Measurements from ENCODE around the gene PRICKLE3. TPM values are rescaled to one million over a fixed set of nuclear protein-coding genes. Genes with fewer than 3 reads are reported as not detected.

Gene PRICKLE3
- polyA plus RNA-seq, 2 of the 4 experiments (the other 2 are of a cell fraction) = 7.9 to 14.0 TPM

GRCh38 chrX:49199906-49200771, 14.0 kb upstream of the PRICKLE3 start, which contains the start of gene SYP (continued):
- TF ChIP-seq CTCF (IDR thresholded peaks at IDR 0.05) (no peak), CBX2 (IDR thresholded peaks at IDR 0.05; ENCODE audit: borderline replicate concordance, low read depth) (no peak), CEBPB (IDR thresholded peaks at IDR 0.05) (no peak), JUNB (IDR thresholded peaks at IDR 0.05) (no peak), HEYL (CRISPR knock-in tag; IDR thresholded peaks at IDR 0.05) (no peak), RNF2 (IDR thresholded peaks at IDR 0.05; ENCODE audit: borderline replicate concordance, low read depth) (no peak), POLR2AphosphoS2 (conservative IDR thresholded peaks at IDR 0.05; ENCODE audit: low read length) (no peak), CBX8 (IDR thresholded peaks at IDR 0.05) (no peak), HMGXB4 (CRISPR knock-in tag; IDR thresholded peaks at IDR 0.05; ENCODE audit: borderline replicate concordance) (no peak), GATA3 (IDR thresholded peaks at IDR 0.05; ENCODE audit: borderline replicate concordance) (no peak), NFE2L2 (conservative IDR thresholded peaks at IDR 0.05; ENCODE audit: low read length) (no peak), SREBF2 (IDR thresholded peaks at IDR 0.05) (no peak), MAZ (IDR thresholded peaks at IDR 0.05; ENCODE audit: borderline replicate concordance, low read depth, low read length) (no peak), CHD4 (IDR thresholded peaks at IDR 0.05; ENCODE audit: borderline replicate concordance) (no peak), RAD21 (conservative IDR thresholded peaks at IDR 0.05 in 1 of 2, IDR thresholded peaks at IDR 0.05 in 1 of 2) (no peak), EHMT2 (IDR thresholded peaks at IDR 0.05; ENCODE audit: low read depth) (no peak), FOXS1 (CRISPR knock-in tag; IDR thresholded peaks at IDR 0.05) (peak; percentile 63; the same call in 1 of the 2 replicates), ZFP36 (IDR thresholded peaks at IDR 0.05; ENCODE audit: borderline replicate concordance, partially characterized antibody) (no peak), RARB (CRISPR knock-in tag; IDR thresholded peaks at IDR 0.05) (no peak), SMC3 (IDR thresholded peaks at IDR 0.05) (no peak), HDAC2 (IDR thresholded peaks at IDR 0.05) (no peak), ZNF302 (CRISPR knock-in tag; IDR thresholded peaks at IDR 0.05) (no peak), RCOR1 (IDR thresholded peaks at IDR 0.05; ENCODE audit: low read depth, low read length) (no peak), NPAS2 (CRISPR knock-in tag; IDR thresholded peaks at IDR 0.05; ENCODE audit: borderline replicate concordance) (no peak), EHF (CRISPR knock-in tag; IDR thresholded peaks at IDR 0.05) (peak; percentile 59; the same call in 1 of the 2 replicates), MYC (IDR thresholded peaks at IDR 0.05; ENCODE audit: borderline replicate concordance, low read length) (no peak), PHF8 (IDR thresholded peaks at IDR 0.05; ENCODE audit: borderline replicate concordance, low read depth) (peak; percentile 56; the same call in 1 of the 2 replicates), HOXB13 (CRISPR knock-in tag; IDR thresholded peaks at IDR 0.05; ENCODE audit: low read depth) (peak; percentile 72; the same call in 1 of the 2 replicates), JUN (IDR thresholded peaks at IDR 0.05) (peak; percentile 33 to 77; a peak in 2 of 5 replicates), KDM1A (IDR thresholded peaks at IDR 0.05; ENCODE audit: low read depth) (no peak), ELK1 (IDR thresholded peaks at IDR 0.05; ENCODE audit: low read depth, low read length) (no peak), ZSCAN20 (CRISPR knock-in tag; IDR thresholded peaks at IDR 0.05) (no peak), CHD2 (IDR thresholded peaks at IDR 0.05; ENCODE audit: low read length, partially characterized antibody) (no peak), FOSL2 (IDR thresholded peaks at IDR 0.05) (no peak), FOSL2 (CRISPR knock-in tag; IDR thresholded peaks at IDR 0.05) (peak; percentile 49; the same call in 1 of the 2 replicates), ZC3H11A (IDR thresholded peaks at IDR 0.05) (no peak)
- TF ChIP-seq, protein P1, sequence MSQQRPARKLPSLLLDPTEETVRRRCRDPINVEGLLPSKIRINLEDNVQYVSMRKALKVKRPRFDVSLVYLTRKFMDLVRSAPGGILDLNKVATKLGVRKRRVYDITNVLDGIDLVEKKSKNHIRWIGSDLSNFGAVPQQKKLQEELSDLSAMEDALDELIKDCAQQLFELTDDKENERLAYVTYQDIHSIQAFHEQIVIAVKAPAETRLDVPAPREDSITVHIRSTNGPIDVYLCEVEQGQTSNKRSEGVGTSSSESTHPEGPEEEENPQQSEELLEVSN (IDR thresholded peaks at IDR 0.05; ENCODE audit: borderline replicate concordance, low read depth) = peak; percentile 86
- TF ChIP-seq, protein P2, sequence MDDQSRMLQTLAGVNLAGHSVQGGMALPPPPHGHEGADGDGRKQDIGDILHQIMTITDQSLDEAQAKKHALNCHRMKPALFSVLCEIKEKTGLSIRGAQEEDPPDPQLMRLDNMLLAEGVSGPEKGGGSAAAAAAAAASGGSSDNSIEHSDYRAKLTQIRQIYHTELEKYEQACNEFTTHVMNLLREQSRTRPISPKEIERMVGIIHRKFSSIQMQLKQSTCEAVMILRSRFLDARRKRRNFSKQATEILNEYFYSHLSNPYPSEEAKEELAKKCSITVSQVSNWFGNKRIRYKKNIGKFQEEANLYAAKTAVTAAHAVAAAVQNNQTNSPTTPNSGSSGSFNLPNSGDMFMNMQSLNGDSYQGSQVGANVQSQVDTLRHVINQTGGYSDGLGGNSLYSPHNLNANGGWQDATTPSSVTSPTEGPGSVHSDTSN (IDR thresholded peaks at IDR 0.05) = no peak

Data from A549 (cell line).